Endothelial cell of umbilical vein (primary cell): Measurements from ENCODE around the gene KIF17.

Source experiments
- CTCF ChIP-seq, 2 donors: IDR thresholded peaks; 1 replicate in 1 of 2; 2 replicates in 1 of 2; pipeline ENCODE4 v1.5.1; 2011; ENCODE audit warnings: low read length in 2 of 2, mild to moderate bottlenecking in 2 of 2, moderate library complexity in 2 of 2, control low read depth in 1 of 2, inconsistent platforms in 1 of 2, low read depth in 1 of 2; ENCODE audit not compliant: insufficient read depth in 1 of 2; ENCODE audit errors: extremely low read depth in 1 of 2
- EZH2 ChIP-seq: IDR thresholded peaks from 2 replicates; pipeline ENCODE4 v1.6.1; 2012; ENCODE audit warnings: borderline replicate concordance, low read depth, mild to moderate bottlenecking, moderate library complexity, low read length, inconsistent platforms; ENCODE audit not compliant: severe bottlenecking
- MAX ChIP-seq: IDR thresholded peaks from 2 replicates; pipeline ENCODE4 v1.6.1; 2011; ENCODE audit not compliant: insufficient read depth, insufficient read length
- POLR2A ChIP-seq: IDR thresholded peaks from 2 replicates; pipeline ENCODE4 v1.6.1; 2012; ENCODE audit warnings: low read depth, mild to moderate bottlenecking, control low read depth, low read length
- POLR2AphosphoS5 ChIP-seq: IDR thresholded peaks from 2 replicates; pipeline ENCODE4 v1.6.1; 2012; ENCODE audit warnings: low read depth, mild to moderate bottlenecking, control low read depth, low read length, moderate library complexity; ENCODE audit not compliant: insufficient read depth

- TF ChIP-seq EZH2 = no peak
- no peak for TF ChIP-seq CTCF (IDR thresholded peaks at IDR 0.05; ENCODE audit: extremely low read depth in 1 of 2, insufficient read depth in 1 of 2, low read depth in 1 of 2, low read length in 2 of 2)
- no peak for TF ChIP-seq POLR2A
- TF ChIP-seq POLR2AphosphoS5 = peak; percentile 14
- peak; percentile 71 for TF ChIP-seq MAX
Observed at GRCh38 chr1:20725189-20726117, 7.6 kb upstream of the KIF17 start.
